Astrocyte (in vitro differentiated cells and primary cell): ENCODE measurements around the gene SEMA6A. TPM values are rescaled to one million over a fixed set of nuclear protein-coding genes. Genes with fewer than 3 reads are reported as not detected.
A peak's percentile ranks its signal among the peaks of the same experiment; 100 is the strongest.

ENCODE experiments used
- DNase-seq: peaks from one replicate; pipeline ENCODE4 v3.0.0-alpha.2; 2010; ENCODE audit warnings: low read depth
- FAIRE-seq: peaks from 2 replicates; lab custom pipeline; 2011; peaks lifted over from hg19 to GRCh38; lab: Jason Lieb, UNC
- H2AFZ ChIP-seq: 2 replicates; pipeline ENCODE4 v1.6.0; 2012; ENCODE audit warnings: low read depth, low read length, inconsistent platforms
- H3K27ac ChIP-seq: 2 replicates; pipeline ENCODE4 v1.5.1; 2011; ENCODE audit warnings: low read depth, low read length, inconsistent platforms
- H3K27me3 ChIP-seq: 2 replicates; pipeline ENCODE4 v1.6.0; 2011; ENCODE audit warnings: low read length, inconsistent platforms; ENCODE audit not compliant: insufficient read depth
- H3K36me3 ChIP-seq: 2 replicates; pipeline ENCODE4 v1.5.1; 2011; ENCODE audit warnings: low read length, inconsistent platforms; ENCODE audit not compliant: insufficient read depth
- H3K4me1 ChIP-seq: 2 replicates; pipeline ENCODE4 v1.5.1; 2011; ENCODE audit warnings: low read length, inconsistent platforms; ENCODE audit not compliant: insufficient read depth
- H3K4me2 ChIP-seq: 2 replicates; pipeline ENCODE4 v1.6.0; 2012; ENCODE audit warnings: low read length, inconsistent platforms
- H3K4me3 ChIP-seq: 2 replicates; pipeline ENCODE4 v1.5.1; 2011; ENCODE audit warnings: low read depth, mild to moderate bottlenecking, low read length, inconsistent platforms; ENCODE audit not compliant: insufficient read depth
- H3K79me2 ChIP-seq: 2 replicates; pipeline ENCODE4 v1.6.0; 2012; ENCODE audit warnings: mild to moderate bottlenecking, low read length, inconsistent platforms; ENCODE audit not compliant: insufficient read depth
- H3K9ac ChIP-seq: 2 replicates; pipeline ENCODE4 v1.6.0; 2012; ENCODE audit warnings: mild to moderate bottlenecking, low read length, inconsistent platforms
- H3K9me3 ChIP-seq: 2 replicates; pipeline ENCODE4 v1.5.1; 2012; ENCODE audit warnings: low read depth, mild to moderate bottlenecking, low read length, inconsistent platforms; ENCODE audit not compliant: insufficient read depth
- H4K20me1 ChIP-seq: 2 replicates; pipeline ENCODE4 v1.6.0; 2012; ENCODE audit warnings: low read length, inconsistent platforms; ENCODE audit not compliant: insufficient read depth
- H3K27ac Mint-ChIP-seq: one replicate; pipeline ENCODE4 v1.8.0; 2021; ENCODE audit warnings: mild to moderate bottlenecking, mixed read lengths; ENCODE audit not compliant: unreplicated experiment
- H3K27me3 Mint-ChIP-seq: one replicate; pipeline ENCODE4 v1.8.0; 2021; ENCODE audit warnings: low read depth, mixed read lengths; ENCODE audit not compliant: unreplicated experiment
- H3K36me3 Mint-ChIP-seq: one replicate; pipeline ENCODE4 v1.8.0; 2021; ENCODE audit warnings: low read depth, mixed read lengths; ENCODE audit not compliant: unreplicated experiment
- H3K4me1 Mint-ChIP-seq: one replicate; pipeline ENCODE4 v1.8.0; 2021; ENCODE audit warnings: low read depth, mixed read lengths; ENCODE audit not compliant: unreplicated experiment
- H3K4me3 Mint-ChIP-seq: one replicate; pipeline ENCODE4 v1.8.0; 2021; ENCODE audit warnings: mild to moderate bottlenecking, moderate library complexity, mixed read lengths; ENCODE audit not compliant: unreplicated experiment
- H3K9me3 Mint-ChIP-seq: one replicate; pipeline ENCODE4 v1.8.0; 2021; ENCODE audit warnings: mild to moderate bottlenecking, mixed read lengths; ENCODE audit not compliant: unreplicated experiment
- EZH2 ChIP-seq: IDR thresholded peaks from 2 replicates; pipeline ENCODE4 v1.6.1; 2012; ENCODE audit warnings: mild to moderate bottlenecking, low read length, inconsistent platforms; ENCODE audit not compliant: insufficient read depth
- total RNA-seq: library from RNA; stranded (reverse); gene quantifications from 2 replicates; pipeline ENCODE4 v1.2.1, GENCODE V29; 2021
- TF ChIP-seq, protein P1 (sequence below): IDR thresholded peaks from 2 replicates; pipeline ENCODE4 v1.5.1; 2011; ENCODE audit warnings: low read depth, mild to moderate bottlenecking, inconsistent platforms, low read length, moderate library complexity; ENCODE audit not compliant: insufficient read depth

Gene SEMA6A
- total RNA-seq, 1 donor from 2014 or later, result 34.2 TPM

DNA sequence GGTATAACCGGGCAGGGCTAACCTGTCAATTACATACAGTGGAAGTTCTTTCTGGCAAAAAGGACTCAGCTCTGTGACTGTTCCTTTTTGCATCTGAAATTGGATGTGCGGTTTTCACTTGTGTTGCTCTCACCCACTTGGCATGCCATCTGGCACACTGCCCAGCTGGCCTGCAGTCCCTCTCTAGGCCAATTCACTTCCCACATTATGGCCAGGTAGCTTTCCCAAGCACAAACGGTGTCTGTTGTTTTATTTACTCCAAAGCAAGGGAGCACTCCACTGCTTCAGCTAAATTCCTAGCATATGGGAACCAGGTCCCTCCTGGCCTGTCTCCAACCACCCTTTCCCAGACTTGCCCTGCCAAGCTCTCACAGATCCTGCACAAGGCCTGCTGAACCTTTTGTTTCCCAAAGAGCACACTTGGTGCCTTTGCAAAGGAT is 132.5 kb downstream of the SEMA6A start:
- Mint-ChIP-seq H3K9me3 (peaks cover 1% of the 10 kb centered on the region), H3K4me1 (peaks cover 5% of the 10 kb centered on the region), H3K36me3 (peaks cover 8% of the 10 kb centered on the region), H3K4me3 (no peak overlapping the region), H3K27me3 (peaks cover under 1% of the 10 kb centered on the region), H3K27ac (no peak overlapping the region)
- Histone ChIP-seq H2AFZ (no peak overlapping the region), H3K9me3 (no peaks in the 10 kb centered on the region), H3K4me1 (no peaks in the 10 kb centered on the region), H3K36me3 (no peaks in the 10 kb centered on the region), H3K4me3 (no peak overlapping the region), H3K27me3 (peaks cover 2% of the 10 kb centered on the region), H3K4me2 (no peak overlapping the region), H3K9ac (no peak overlapping the region), H3K79me2 (no peaks in the 10 kb centered on the region), H4K20me1 (no peaks in the 10 kb centered on the region), H3K27ac (no peak overlapping the region)
- no peak for FAIRE-seq
- peak; percentile 58 for DNase-seq
- no peak for TF ChIP-seq EZH2
- TF ChIP-seq, protein P1, sequence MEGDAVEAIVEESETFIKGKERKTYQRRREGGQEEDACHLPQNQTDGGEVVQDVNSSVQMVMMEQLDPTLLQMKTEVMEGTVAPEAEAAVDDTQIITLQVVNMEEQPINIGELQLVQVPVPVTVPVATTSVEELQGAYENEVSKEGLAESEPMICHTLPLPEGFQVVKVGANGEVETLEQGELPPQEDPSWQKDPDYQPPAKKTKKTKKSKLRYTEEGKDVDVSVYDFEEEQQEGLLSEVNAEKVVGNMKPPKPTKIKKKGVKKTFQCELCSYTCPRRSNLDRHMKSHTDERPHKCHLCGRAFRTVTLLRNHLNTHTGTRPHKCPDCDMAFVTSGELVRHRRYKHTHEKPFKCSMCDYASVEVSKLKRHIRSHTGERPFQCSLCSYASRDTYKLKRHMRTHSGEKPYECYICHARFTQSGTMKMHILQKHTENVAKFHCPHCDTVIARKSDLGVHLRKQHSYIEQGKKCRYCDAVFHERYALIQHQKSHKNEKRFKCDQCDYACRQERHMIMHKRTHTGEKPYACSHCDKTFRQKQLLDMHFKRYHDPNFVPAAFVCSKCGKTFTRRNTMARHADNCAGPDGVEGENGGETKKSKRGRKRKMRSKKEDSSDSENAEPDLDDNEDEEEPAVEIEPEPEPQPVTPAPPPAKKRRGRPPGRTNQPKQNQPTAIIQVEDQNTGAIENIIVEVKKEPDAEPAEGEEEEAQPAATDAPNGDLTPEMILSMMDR, result no peak

DNA sequence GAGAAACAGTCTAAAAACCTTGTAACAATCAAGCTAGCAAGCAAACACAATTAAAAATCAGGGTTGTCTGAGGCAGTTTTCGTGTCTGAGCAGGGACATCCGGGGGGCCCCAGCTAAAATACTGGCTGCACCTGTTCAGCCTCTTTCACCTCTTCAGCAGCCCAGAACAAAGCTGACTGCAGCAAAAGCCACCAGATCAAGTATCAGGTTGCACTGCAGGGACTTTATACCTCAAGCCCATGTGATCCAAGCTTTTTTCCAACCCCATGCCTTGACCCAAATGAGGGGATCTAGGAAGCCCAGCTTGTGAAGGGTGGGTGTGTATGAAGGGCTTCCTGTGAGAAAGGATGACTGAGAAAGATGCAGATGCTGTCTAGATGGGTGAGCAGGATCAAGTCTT is 133.4 kb downstream of the SEMA6A start:
- Mint-ChIP-seq H3K27me3 (peaks cover 3% of the 10 kb centered on the region), H3K4me3 (no peak overlapping the region), H3K9me3 (no peaks in the 10 kb centered on the region), H3K27ac (no peak overlapping the region), H3K36me3 (peaks cover 2% of the 10 kb centered on the region), H3K4me1 (peaks cover 5% of the 10 kb centered on the region)
- Histone ChIP-seq H3K79me2 (no peaks in the 10 kb centered on the region), H3K27ac (no peak overlapping the region), H4K20me1 (no peaks in the 10 kb centered on the region), H3K4me1 (no peaks in the 10 kb centered on the region), H3K9ac (no peak overlapping the region), H3K27me3 (peaks cover 2% of the 10 kb centered on the region), H3K4me2 (no peak overlapping the region), H2AFZ (no peak overlapping the region), H3K36me3 (no peaks in the 10 kb centered on the region), H3K9me3 (no peaks in the 10 kb centered on the region), H3K4me3 (no peak overlapping the region)
- DNase-seq (no peak), FAIRE-seq (no peak)
- no peak for TF ChIP-seq EZH2
- TF ChIP-seq, protein P1, result no peak

DNA sequence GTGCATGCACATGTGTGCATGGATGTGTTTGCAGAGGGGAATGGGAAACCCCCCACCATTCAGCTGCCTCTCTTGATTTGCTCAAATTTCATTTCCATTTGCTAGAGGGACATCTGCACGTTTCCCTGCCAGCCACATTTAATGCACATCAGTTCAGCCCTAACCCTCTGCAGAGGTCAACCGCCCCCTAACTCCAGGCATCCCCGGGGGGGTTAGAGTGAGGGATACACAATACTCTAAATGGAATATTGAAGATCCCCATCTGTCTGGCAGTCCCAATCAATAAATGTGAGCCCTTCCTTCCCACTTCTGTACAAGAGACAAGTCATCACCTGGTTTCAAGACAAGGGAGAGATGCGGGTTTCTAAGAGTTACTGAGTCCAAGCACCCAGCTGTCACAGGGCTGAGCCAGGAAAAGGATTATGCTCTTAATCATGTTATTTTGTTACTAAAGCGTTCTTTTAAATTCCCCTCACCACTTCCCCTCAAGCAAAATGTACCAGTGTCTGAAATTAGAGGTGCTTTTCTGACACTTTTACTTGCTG is 134.1 kb downstream of the SEMA6A start:
- Histone ChIP-seq H3K4me2 (no peak overlapping the region), H3K27ac (no peak overlapping the region), H3K27me3 (peaks cover 4% of the 10 kb centered on the region), H3K9me3 (no peaks in the 10 kb centered on the region), H4K20me1 (no peaks in the 10 kb centered on the region), H3K9ac (no peak overlapping the region), H3K36me3 (no peaks in the 10 kb centered on the region), H2AFZ (no peak overlapping the region), H3K79me2 (no peaks in the 10 kb centered on the region), H3K4me3 (no peak overlapping the region), H3K4me1 (no peaks in the 10 kb centered on the region)
- Mint-ChIP-seq H3K36me3 (no peaks in the 10 kb centered on the region), H3K27ac (no peak overlapping the region), H3K4me3 (no peak overlapping the region), H3K27me3 (peaks cover 5% of the 10 kb centered on the region), H3K9me3 (no peaks in the 10 kb centered on the region), H3K4me1 (peaks cover 5% of the 10 kb centered on the region)
- TF ChIP-seq, protein P1, result no peak
- TF ChIP-seq EZH2, result no peak
- FAIRE-seq (no peak), DNase-seq (no peak)
